Caco-2 (cell line): ENCODE results near the gene MSRB1. TPM values are rescaled to one million over a fixed set of nuclear protein-coding genes. Genes with fewer than 3 reads are reported as not detected.

ENCODE experiments used
- BruUV-seq: library from RNA; stranded (reverse); fragments of 400-500 nt; replicated peaks from 2 replicates; lab custom pipeline; 2021; lab: Mats Ljungman, UMichigan
- CTCF ChIA-PET: fragments of 300-600 bp; sonication (Branson Sonifier 250); formaldehyde crosslinking; loops from one replicate; lab custom pipeline; 2022; ENCODE audit warnings: antibody characterized with exemption; lab: Charles Lee
- POLR2A ChIA-PET: fragments of 300-600 bp; sonication (Branson Sonifier 250); formaldehyde crosslinking; loops from one replicate; lab custom pipeline; 2022; ENCODE audit warnings: antibody characterized with exemption; lab: Charles Lee
- DNase-seq, 2 experiments: peaks; one replicate each; pipeline versions ENCODE4 v3.0.0 to v3.0.0-alpha.2; 2020 to 2022
- H3K27me3 ChIP-seq: replicated peaks from 2 replicates; pipeline ENCODE4 v1.6.0; 2011; ENCODE audit warnings: low read length; ENCODE audit not compliant: control insufficient read depth, insufficient read depth
- H3K36me3 ChIP-seq: 2 replicates; pipeline ENCODE4 v1.5.1; 2011; ENCODE audit warnings: low read length; ENCODE audit not compliant: control insufficient read depth, insufficient read depth
- H3K4me1 ChIP-seq: fragments of 250-450 bp; sonication (Bioruptor Pico); 2 replicates; pipeline ENCODE4 v1.5.1; 2020; ENCODE audit warnings: mild to moderate bottlenecking
- H3K4me3 ChIP-seq: 2 replicates; pipeline ENCODE4 v1.5.1; 2011; ENCODE audit warnings: low read depth, mild to moderate bottlenecking, control low read depth, low read length
- H3K9me3 ChIP-seq: fragments of 250-450 bp; sonication (Bioruptor Pico); 2 replicates; pipeline ENCODE4 v1.5.1; 2020; ENCODE audit warnings: mild to moderate bottlenecking, moderate library complexity
- H3K27ac Mint-ChIP-seq: one replicate; pipeline ENCODE4 v1.8.0; 2022; ENCODE audit warnings: mixed read lengths; ENCODE audit not compliant: unreplicated experiment
- H3K27me3 Mint-ChIP-seq: one replicate; pipeline ENCODE4 v1.8.0; 2022; ENCODE audit warnings: mixed read lengths; ENCODE audit not compliant: insufficient read depth, unreplicated experiment
- H3K36me3 Mint-ChIP-seq: one replicate; pipeline ENCODE4 v1.8.0; 2022; ENCODE audit warnings: mild to moderate bottlenecking, mixed read lengths; ENCODE audit not compliant: insufficient read depth, unreplicated experiment
- H3K4me1 Mint-ChIP-seq: one replicate; pipeline ENCODE4 v1.8.0; 2022; ENCODE audit warnings: low read depth, mixed read lengths; ENCODE audit not compliant: unreplicated experiment
- H3K4me3 Mint-ChIP-seq: one replicate; pipeline ENCODE4 v1.8.0; 2022; ENCODE audit warnings: mild to moderate bottlenecking, moderate library complexity, mixed read lengths; ENCODE audit not compliant: unreplicated experiment
- H3K9me3 Mint-ChIP-seq: one replicate; pipeline ENCODE4 v1.8.0; 2022; ENCODE audit warnings: mixed read lengths; ENCODE audit not compliant: unreplicated experiment
- CTCF ChIP-seq, 2 experiments: fragments of 200-600 bp in 1 of 2; IDR thresholded peaks; 1 replicate in 1 of 2; 2 replicates in 1 of 2; pipeline versions ENCODE4 v1.5.1 to v1.8.0; 2011 to 2022; ENCODE audit warnings: antibody characterized with exemption in 1 of 2, control low read depth in 1 of 2, inconsistent platforms in 1 of 2, low read depth in 1 of 2, low read length in 1 of 2, mild to moderate bottlenecking in 1 of 2, moderate library complexity in 1 of 2; ENCODE audit not compliant: insufficient read depth in 1 of 2, severe bottlenecking in 1 of 2, unreplicated experiment in 1 of 2
- intact Hi-C: fragments of 100-400 bp; cut with micrococcal nuclease; formaldehyde crosslinking; loops from one replicate; pipeline ENCODE4 v1.10.0; 2022; ENCODE audit not compliant: unreplicated experiment
- total RNA-seq: library from RNA; stranded (reverse); gene quantifications from 2 replicates; pipeline ENCODE4 v1.2.3, GENCODE V29; 2022

The MSRB1 gene
- total RNA-seq, 1 experiment from 2014 or later, result 30.5 TPM

GRCh38 chr16:1947369-1947670 lies 4.3 kb upstream of the MSRB1 start:
- CTCF ChIA-PET, result interaction anchor here (0.7 kb wide), 1 partner anchor 203 kb away, joined by 4 read pairs; no protein-coding TSS in a partner anchor
- no peaks in the 10 kb centered on the region for H3K9me3 Mint-ChIP-seq
- peaks cover 12% of the 10 kb centered on the region for H3K36me3 Mint-ChIP-seq
- intact Hi-C loops, result no loop called here
- Histone ChIP-seq H3K36me3 (no peaks in the 10 kb centered on the region), H3K9me3 (no peaks in the 10 kb centered on the region), H3K4me1 (peaks cover 5% of the 10 kb centered on the region), H3K27me3 (no peaks in the 10 kb centered on the region), H3K4me3 (no peak overlapping the region)
- POLR2A ChIA-PET, result no interaction called here
- no TSS peak for BruUV-seq
- no peak for TF ChIP-seq CTCF (IDR thresholded peaks at IDR 0.05; ENCODE audit: insufficient read depth in 1 of 2, low read depth in 1 of 2, low read length in 1 of 2, severe bottlenecking in 1 of 2, unreplicated experiment in 1 of 2)
- no peak overlapping the region for H3K4me3 Mint-ChIP-seq
- no peaks in the 10 kb centered on the region for H3K4me1 Mint-ChIP-seq
- DNase-seq, result no peak
- no peak overlapping the region for H3K27ac Mint-ChIP-seq
- no peaks in the 10 kb centered on the region for H3K27me3 Mint-ChIP-seq

GRCh38 chr16:1946495-1947368 lies 3.7 kb upstream of the MSRB1 start:
- Histone ChIP-seq H3K4me1 (peaks cover 11% of the 10 kb centered on the region), H3K36me3 (no peaks in the 10 kb centered on the region), H3K27me3 (no peaks in the 10 kb centered on the region), H3K9me3 (no peaks in the 10 kb centered on the region), H3K4me3 (no peak overlapping the region)
- H3K27ac Mint-ChIP-seq, result no peak overlapping the region
- DNase-seq, result no peak
- POLR2A ChIA-PET, result no interaction called here
- CTCF ChIA-PET, result no interaction called here
- H3K4me3 Mint-ChIP-seq, result no peak overlapping the region
- peaks cover 13% of the 10 kb centered on the region for H3K36me3 Mint-ChIP-seq
- no peaks in the 10 kb centered on the region for H3K4me1 Mint-ChIP-seq
- TF ChIP-seq CTCF (IDR thresholded peaks at IDR 0.05; ENCODE audit: insufficient read depth in 1 of 2, low read depth in 1 of 2, low read length in 1 of 2, severe bottlenecking in 1 of 2, unreplicated experiment in 1 of 2), result no peak
- H3K27me3 Mint-ChIP-seq, result no peaks in the 10 kb centered on the region
- no peaks in the 10 kb centered on the region for H3K9me3 Mint-ChIP-seq
- intact Hi-C loops, result no loop called here
- no TSS peak for BruUV-seq

GRCh38 chr16:1945559-1946391 lies 2.8 kb upstream of the MSRB1 start:
- H3K4me3 Mint-ChIP-seq, result no peak overlapping the region
- Histone ChIP-seq H3K4me1 (peaks cover 15% of the 10 kb centered on the region), H3K4me3 (no peak overlapping the region), H3K27me3 (no peaks in the 10 kb centered on the region), H3K36me3 (no peaks in the 10 kb centered on the region), H3K9me3 (no peaks in the 10 kb centered on the region)
- CTCF ChIA-PET, result interaction anchor here (0.5 kb wide), 1 partner anchor 195 kb away, joined by 3 read pairs; no protein-coding TSS in a partner anchor
- H3K36me3 Mint-ChIP-seq, result peaks cover 13% of the 10 kb centered on the region
- H3K4me1 Mint-ChIP-seq, result no peaks in the 10 kb centered on the region
- no peaks in the 10 kb centered on the region for H3K9me3 Mint-ChIP-seq
- no peak for DNase-seq
- intact Hi-C loops, result no loop called here
- POLR2A ChIA-PET, result no interaction called here
- TF ChIP-seq CTCF (IDR thresholded peaks at IDR 0.05; ENCODE audit: insufficient read depth in 1 of 2, low read depth in 1 of 2, low read length in 1 of 2, severe bottlenecking in 1 of 2, unreplicated experiment in 1 of 2), result no peak
- H3K27ac Mint-ChIP-seq, result no peak overlapping the region
- no peaks in the 10 kb centered on the region for H3K27me3 Mint-ChIP-seq
- BruUV-seq, result no TSS peak
